ENCODE data around the gene GRIK4.

The GRIK4 gene

DNA sequence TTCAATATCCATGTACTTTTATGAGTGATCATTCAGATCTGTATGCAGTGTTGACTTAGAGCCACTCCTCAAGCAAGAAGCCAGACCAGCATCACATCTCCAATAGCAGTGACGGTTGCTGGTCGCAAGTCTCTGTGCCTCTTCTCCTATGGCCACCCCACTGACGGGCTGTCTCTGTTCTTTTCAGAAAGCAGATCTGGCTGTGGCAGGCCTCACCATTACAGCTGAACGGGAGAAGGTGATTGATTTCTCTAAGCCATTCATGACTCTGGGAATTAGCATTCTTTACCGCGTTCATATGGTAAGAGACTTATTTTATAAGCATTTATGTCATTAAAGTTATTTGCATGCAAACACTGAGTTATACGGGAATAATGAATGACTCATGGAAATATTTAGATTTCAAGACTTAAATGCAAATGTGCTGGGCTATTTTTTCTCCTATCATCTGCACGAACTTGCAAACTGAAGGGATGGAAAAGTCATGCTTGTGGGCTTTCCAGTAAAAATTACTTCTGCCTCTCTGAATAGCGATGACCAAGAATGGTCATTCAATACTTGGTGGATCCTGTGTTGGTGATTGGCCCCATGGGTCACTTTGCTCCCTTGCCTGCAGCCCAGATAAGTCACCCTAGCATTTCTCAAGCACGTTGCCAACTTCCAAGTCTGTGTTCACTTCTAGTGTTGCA, 428.8 kb downstream of the GRIK4 start:
- DNase-seq, result no peak

DNA sequence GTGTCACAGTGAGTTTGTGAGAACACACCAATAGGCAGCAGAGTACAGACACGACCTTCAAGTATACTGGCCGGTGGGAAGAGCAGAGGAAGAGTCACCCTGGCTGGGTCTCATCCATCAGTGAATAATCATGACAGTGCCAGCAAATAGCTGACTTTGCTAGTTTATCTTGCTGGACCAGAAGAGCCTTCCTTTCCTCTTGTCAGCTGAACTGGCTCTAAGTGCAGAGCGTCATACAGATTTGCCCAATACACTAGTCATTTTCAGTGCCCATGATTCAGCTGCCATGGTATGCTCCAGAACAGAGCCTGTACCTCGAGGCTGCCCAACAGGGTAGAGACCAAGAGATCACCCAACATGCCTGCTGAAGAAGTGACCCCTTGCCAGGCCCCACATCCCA, 429.5 kb downstream of the GRIK4 start:
- DNase-seq, result no peak

DNA sequence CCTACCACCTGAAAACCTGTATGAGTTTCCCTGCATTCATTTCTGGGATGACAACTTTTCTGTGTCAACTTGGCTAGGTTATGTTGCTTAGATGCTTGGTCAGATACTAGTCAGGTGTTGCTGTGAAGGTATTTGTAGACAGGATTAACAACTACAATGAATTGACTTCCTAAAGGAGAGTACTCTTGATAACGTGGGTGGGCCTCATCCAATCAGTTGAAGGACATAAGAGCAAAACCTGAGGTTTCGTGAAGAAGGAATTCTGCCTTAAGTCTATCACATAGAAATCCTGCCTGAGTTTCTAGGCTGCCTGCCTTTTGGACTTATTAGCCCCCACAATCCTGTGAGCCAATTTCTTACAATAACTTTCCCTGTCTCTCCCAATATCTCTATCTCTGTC, 431.2 kb downstream of the GRIK4 start:
- no peak for DNase-seq

DNA sequence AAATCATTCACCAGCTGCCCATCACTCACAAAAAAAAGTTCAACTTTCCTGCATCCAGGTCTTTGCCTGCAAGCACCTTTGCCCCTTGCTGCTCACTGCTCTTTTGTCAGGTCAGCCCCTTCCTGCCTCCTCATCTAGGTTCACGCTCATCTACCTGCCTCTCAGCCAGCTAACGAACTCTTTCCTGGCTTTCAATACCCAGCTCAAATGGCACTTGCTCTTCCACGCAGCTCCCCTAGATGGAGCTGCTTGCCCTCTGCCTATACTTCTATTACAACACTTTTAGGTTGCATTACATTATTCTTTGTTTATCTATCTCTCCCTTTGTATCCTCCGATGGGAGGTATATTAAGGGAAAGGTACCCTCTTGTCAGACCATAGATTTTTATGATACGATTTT, 433.5 kb downstream of the GRIK4 start:
- DNase-seq, result no peak

DNA sequence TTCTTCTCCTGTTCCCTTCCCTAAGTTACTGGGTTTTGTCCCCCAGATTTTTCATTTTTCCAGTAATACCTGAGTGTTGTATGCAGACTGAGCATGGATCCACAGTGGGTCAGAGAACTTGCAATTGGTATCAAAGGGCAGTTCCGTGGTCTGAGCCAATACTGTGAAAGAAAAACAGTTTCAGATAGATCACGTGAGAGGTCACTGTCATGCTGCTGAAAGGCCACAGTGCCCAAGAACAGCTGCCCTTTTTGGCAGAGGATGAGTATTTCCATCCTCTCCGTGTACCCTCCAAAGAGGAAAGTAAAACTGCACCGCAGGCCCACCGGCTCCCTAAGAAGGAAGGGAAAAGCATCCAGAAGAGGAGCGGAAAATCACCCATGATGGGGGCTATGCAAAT, 439.3 kb downstream of the GRIK4 start:
- DNase-seq, result no peak

DNA sequence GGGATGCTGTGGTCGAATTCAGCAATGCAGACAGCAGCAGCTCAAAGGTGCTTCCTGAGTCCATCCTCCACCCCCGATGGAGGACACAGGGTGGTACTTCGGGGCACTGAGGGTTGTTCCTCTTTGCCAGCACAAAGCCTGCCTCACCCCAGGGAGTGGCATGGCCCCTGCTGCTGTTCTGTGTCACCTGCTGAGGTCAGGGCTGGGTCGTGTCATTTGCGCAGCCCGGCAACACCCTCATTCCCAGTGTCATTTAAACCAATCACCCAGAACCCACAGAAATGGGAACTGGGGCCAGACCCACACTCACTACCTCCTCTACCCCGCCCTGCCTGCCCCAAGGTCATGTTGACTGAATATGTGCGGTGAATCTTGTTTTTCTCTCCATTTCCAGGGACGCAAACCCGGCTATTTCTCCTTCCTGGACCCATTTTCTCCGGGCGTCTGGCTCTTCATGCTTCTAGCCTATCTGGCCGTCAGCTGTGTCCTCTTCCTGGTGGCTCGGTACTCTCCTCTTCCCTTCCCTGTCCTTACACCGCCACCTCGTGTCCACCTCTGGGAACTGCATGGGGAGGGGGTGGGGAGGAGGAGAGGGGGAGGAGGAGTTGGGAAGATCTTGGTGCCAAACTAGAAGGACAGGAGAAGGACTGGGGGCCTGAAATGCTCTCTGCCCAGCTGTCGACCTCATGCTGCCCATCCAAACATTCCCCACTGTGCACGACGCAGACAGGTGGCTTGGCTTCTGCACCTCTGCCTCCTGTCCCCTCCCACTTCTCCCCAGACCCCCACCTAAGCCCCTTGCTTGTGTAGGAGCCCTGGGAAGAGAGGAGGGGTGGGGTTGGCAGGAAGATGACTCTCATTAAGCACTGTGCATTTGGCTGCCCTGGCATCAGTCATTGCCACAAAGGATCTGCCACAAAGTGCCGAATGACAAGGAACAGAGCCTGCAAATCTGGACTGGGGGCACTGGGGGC, 441.2 kb downstream of the GRIK4 start:
- DNase-seq, result peak; percentile 75

DNA sequence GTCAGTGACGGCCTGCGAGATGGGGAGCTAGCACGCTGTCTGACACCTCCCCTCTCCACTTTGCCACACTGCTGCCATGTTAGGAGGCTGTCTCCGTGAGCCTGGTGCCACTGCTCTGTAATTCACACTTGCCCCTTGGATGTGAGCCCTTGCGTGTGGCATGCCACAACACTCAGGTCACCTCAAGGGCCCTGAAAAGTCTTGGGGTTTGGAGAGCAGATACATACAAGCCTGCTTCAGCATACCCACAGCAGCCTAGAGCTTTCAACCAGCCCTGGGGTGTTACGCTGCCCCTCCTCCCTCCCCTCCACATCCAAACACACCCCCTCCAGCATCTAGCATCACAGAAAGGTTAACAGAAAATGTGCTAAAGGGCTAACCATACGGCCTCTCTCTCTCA, 442.8 kb downstream of the GRIK4 start:
- DNase-seq, result no peak

DNA sequence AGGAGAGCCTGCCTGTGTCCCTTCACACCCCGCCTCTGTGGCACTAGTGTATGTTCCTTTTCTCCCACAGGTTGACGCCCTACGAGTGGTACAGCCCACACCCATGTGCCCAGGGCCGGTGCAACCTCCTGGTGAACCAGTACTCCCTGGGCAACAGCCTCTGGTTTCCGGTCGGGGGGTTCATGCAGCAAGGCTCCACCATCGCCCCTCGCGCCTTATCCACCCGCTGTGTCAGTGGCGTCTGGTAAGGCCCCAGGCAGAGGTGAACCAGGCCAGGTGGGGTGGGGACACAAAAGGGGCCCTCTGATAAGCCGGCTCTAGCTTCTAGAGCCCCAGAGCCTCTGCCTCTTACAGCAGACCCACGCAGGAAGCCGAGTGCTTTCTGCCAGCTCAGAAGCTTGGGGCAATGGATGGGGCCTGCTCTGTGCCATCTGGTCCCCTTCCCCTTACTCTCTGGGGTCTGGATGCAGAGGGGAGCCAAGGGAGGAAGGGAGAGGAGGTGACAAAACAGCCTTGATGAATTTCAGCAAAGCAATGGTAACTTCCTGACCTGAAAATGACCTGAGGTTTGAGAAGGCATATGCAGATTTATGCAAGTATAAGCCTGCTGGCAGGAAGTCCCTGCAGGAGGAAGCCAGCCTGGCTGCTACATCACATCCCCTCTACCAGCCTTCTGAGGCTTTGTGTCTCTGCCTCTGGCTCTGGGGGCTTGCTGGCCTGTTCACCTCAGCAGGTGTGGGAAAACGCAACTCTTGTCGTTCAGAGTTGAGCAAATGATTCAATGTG, 445.4 kb downstream of the GRIK4 start:
- DNase-seq, result no peak

DNA sequence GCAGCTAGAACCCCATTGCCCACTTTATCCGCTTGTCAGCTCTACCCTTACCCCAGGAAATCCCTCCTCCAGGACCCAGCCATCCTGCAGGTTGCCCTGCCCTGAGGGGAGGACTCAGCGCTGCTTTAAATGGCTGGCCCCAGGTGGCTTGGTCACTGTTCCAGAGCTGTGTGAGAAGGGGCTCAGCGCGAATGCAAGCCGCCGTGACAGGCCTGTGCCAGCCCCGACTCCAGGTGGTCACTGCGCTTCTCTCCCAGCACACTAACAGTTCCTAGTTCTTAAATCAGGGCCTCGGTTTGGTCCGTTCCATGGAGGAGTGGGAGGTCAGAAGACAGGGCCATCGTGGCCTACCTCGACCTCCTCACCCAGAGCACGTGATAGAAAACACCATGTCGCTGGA, 446.6 kb downstream of the GRIK4 start:
- no peak for DNase-seq

DNA sequence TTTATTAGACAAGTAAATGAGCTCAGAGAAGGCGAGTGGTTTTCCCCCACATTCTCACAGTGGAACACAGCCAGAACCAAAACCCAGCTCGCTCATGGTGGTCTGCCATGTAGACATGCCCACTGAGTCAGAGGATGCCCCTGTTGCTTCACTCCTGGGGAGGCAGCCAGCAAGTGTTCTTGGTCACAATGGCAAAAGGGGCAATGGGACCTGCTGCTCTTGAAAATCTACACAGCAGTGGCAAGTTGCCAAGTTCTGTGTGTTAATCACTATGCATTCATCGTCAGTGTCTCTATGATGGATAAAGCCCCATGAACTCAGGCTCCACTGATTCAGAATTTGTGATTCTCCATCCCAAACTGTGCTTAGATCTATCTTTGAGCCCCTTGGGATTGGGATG, 447.6 kb downstream of the GRIK4 start:
- no peak for DNase-seq

DNA sequence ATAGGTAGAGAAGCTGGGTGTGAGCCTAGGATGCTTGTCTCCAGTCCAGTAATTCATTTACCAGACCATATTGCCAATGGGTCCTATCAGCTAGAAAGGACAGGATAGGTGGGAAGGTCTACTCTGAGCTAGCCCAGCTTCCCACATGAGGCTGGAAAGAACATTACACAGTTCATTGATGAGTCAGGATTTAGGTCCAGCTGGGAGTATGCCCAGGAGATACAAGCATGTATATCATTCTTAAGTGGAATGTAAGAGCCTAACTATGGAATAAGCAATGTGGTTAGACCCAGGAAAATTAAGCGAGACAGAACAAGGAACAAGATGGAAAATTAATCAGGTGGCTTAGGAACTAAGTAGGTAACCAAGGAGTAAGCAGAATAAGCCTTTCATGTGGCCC, 453.3 kb downstream of the GRIK4 start:
- DNase-seq, result no peak

DNA sequence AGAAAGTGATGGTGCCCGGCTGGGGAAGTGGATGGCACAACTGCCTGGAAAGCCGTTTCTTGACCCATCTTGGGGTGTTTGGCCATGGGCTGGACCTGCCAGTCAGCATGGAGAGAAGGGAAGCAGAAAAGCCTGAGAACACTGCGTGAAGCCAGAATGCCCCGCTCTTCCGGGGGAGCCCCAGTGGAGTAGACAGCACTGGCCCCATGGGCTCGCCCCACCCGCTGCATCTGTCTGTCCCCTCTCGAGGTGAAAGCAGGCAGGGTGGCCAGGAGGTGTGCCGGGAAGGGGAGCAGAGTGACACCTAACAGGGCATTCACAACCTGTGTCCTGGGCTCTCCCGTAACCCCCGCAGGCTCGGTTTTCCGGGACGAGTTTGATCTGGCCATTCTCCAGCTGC, 455.3 kb downstream of the GRIK4 start:
- DNase-seq, result no peak

DNA sequence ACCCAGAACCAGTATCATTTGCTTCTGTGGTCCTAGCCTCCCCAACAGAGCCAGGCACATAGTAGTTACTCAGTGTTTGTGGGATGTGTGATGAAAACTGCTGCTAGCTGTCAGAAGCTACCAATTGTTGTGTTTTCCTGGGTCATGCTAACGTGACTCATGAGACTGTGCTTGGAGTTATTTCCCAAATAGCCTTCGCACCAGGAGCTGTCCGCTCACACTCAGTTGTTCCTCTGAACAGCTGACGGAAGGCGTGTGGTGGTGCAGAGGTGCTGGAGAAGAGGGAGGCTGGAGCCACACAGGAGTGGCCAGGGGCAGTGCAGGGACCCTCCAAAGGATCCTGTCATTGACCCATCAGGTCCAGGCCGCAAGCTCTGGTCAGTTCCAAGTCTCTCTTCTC, 458.4 kb downstream of the GRIK4 start:
- DNase-seq, result no peak

DNA sequence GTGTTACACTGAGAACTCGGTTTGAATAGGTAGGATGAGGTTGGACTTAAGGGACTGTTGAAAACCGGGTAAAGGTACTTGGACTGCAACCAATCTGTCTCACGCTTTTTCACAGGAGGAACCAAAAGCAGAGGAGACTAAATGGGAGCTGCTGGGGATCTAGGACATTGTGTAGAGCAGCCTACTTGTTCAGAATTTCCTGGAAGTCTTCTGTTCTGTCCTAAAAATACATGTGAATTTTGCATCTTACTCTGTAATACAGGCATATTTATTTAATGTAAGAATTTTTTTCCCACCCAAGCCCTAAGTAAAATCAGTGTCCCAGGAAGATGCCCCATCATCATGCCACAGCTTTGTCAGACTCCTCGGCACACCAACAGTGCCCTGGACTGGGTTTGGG, 460.3 kb downstream of the GRIK4 start:
- DNase-seq, result no peak

DNA sequence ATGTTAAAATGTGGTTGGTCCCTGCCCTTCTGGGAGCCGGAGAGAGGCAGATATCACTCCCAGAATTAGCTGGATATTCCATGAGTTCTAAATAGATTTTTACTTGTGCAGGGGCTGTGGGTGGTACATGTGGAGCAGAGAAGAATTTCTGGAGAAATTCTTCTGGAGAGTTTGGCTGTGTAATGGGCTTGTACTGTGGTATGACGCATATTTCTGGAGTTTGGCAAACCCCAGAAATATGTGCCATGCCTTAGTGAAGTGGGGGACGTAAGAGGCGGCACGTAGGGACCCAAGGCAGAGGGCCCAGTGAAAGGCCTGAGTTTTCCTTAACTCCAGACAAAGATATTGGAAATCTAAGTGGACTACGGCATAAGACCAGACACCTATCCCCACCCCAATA, 461.1 kb downstream of the GRIK4 start:
- no peak for DNase-seq

DNA sequence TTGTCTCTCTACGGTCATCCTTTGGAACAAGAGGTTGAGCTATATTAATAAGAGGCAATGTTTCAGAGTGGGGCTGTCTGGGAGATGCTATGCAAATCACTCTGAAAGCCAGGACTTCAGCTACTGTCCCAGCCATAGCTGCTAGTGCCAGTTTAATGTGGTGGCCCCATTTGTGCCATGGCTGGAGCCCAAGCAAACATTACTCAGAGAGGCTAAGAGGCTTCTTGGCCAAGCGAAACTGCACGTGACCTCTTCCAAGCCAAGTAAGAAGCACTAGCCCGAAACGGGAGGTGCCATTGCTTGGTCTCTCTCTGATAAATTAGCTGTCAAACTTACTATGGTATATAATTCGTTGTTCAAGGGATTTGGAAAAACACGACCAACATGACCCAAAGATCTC, 462.0 kb downstream of the GRIK4 start:
- no peak for DNase-seq

DNA sequence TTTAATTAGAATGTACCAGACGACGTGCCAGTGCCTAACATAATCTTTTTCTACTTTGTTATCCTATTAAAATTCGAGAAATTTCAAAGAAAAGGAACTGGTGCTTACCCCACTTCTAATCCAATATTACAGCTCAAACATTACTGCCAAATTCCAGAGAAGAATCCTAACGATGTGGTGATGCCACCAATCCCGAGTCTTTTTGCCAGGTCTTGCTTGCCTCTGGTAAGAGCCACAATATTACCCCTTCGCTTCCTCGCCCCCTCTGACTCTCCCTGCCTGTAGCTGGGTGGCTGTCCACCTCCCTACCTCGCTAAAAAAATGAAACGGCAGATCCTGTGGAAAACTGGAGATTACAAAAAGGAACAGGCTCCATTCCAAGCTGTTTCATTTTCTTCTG, 462.9 kb downstream of the GRIK4 start:
- no peak for DNase-seq

DNA sequence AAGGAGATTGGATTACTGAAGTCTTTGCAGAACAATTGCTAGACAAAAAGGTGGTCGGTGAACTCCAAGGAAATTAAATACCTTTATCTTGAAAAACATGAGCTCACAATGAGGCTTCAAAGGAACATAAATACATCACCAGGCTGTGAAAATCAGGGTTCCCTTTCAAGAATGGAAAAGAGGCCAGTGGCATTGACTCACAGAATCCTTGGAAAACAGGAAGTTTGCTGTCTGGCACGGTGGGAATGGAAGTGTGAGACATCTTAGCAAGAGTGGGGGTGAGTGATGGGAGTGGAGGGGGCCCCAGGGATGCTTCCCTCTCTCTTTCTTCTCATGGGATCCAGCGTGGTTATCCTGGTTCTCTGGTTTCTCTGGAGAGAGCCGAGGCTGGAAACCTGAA, 463.4 kb downstream of the GRIK4 start:
- DNase-seq, result no peak

DNA sequence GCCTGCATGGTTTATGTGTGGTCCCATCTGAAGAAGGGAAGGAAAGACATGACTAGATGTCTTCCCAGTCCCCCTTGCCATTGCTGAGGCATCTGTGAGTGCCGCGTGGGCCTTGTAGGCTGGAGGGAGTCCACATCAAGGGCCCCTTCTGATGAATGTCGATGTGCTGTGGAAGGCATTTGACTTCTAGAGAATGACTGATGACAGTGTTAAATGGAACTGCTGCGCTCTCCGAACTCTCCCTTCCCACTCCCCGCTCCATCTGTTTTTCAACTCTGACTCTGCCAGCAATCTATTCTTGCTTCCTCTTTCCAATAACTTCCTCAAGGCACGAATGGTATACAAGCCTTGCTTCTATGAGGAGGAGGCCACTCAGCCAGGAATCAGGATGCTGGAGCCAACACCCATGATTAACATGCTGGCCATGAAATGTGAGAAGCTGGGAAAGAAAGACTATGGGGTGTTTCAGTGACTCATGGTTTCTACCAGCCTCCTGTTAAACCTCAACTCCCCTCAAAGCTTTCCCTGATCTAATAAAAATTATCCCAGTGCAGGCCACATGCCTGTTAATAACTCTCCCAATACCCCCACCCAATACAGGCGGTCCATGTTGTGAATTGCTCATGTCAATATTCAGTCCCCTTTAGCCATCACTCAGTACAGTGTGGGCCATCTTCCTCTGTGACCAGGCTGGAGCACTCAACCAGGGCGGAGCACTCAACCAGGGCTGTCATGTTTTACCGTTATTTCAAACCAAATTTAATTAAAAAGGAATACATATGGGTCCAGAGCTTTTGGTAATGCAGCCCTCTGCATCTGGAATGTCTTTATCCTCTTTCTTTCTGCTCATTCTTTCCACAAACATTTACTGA, 466.0 kb downstream of the GRIK4 start:
- DNase-seq, result no peak

DNA sequence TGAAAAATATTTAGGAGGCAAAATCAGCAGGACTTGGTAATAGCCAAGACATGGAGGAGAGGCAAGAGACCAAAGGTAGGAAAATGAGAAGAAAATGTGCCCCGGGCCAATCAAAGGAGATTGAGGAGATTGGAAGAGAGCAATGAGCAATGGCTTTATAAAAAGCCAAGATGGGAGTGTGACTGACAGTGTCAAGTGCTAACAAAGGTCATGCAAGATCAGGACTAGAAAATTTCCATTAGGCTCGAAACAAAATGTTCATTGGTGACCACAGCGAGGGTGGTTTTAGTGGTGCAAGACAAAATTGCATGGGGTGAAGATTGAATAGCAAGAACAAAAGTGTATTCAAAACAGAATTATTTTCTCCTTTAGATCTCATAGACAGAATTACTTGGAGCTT, 467.2 kb downstream of the GRIK4 start:
- DNase-seq, result no peak

DNA sequence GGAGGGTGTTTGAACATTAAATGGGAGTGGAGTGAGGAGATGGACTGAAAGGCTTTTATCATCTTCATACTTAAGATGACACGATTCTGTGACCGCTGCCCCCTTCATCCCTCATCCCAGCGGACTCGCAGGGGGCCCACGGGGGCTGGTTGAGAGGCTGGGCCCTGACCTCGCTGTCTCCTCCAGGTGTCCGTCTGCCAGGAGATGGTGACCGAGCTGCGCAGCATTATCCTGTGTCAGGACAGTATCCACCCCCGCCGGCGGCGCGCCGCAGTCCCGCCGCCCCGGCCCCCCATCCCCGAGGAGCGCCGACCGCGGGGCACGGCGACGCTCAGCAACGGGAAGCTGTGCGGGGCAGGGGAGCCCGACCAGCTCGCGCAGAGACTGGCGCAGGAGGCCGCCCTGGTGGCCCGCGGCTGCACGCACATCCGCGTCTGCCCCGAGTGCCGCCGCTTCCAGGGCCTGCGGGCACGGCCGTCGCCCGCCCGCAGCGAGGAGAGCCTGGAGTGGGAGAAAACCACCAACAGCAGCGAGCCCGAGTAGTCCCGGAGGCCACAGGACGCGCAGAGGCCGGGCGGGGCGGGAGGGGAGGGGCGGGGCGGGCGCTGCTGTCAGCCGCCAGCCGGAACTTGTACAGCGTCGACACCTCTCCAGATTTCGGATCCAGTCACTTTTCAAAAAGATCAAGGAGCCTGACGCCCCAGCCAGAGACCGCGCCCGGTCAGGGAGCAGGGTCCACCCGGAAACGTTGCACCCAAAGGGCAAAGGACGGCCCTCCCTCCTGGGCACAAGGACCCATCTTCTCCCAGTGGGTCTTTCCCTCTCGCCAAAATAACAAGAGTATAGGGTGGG, 474.4 kb downstream of the GRIK4 start:
- peak; percentile 42 for DNase-seq

DNA sequence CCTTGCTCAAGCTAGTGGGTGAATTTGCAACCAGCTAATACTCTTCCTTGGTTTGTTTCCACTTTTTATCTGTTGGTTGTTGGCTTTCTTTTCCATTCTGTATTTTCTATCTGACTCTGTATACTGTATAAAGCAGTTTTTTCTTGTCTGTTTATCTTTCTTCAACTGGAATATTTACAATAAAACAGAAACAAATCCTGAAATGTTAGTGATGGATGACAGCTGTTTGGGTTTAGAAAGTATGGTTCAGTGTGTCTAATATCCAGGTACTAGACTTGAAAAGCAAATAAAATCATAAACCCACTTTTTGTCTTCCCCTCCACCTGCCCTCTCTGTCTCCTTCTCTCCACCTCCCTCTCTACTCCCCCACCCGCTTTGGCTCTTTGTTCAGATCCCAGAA, 477.1 kb downstream of the GRIK4 start:
- DNase-seq, result no peak

Measured in NCI-H2029 (cell line).